ENCODE data around the gene ZNRF3. TPM values are rescaled to one million over a fixed set of nuclear protein-coding genes. Genes with fewer than 3 reads are reported as not detected.

ZNRF3 gene
- total and polyA plus RNA-seq, 5 experiments from 2014 or later: 0.08 to 0.69 (median 0.34) TPM; not detected in 1

DNA sequence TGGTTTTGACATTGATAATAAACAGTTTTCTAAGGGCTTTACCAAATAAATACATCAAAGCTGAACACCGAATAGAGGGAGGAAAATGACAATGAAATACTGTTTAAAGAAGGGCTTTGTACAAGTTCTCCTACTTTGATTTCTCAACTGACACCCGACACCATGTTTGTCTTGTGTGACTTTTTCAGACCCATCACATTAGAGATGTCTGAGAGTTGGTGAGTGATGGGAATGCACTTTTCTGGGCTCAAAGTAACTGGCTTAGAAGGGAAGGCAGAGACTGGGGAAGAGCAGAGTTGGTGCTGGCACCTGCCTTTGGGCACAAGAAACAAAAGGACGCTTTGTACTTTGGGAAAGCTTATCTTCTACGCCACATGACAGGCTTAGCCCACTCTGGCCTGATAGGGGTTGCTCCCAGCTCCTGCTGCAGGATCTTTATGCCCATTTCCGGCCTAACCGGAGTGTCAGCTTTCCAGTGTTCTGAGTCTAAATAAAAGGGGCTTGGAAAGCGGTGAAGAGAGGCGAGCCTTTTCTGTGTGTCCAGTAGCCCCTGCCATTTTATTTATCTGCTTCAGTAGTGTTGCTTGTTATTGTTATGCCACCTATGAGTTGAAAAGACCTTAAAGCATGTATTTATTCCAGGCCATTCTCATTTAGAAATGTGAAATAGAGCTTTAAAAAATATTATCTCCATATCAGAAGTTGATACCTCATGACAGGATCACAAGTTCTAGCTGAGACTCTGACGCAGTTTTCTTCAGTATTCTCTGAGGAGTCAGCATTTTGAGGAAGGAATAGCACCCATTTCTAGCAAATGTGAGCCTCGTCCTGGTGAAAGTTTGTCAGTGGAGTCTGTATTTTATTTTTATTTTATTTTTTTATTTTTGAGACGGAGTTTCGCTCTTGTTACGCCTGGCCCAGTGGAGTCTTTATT is 213.6 kb downstream of the ZNRF3 start:
- no peak for ATAC-seq
- no peaks in the 10 kb centered on the region for H3K36me3 Mint-ChIP-seq
- H3K9me3 Mint-ChIP-seq: no peaks in the 10 kb centered on the region
- DNase-seq: no peak
- POLR2A ChIA-PET: no interaction called here
- no peak overlapping the region for H3K27ac Mint-ChIP-seq
- no peak overlapping the region for H3K4me3 Mint-ChIP-seq
- peaks cover 0 to 11% (median 2%) of the 10 kb centered on the region in 5 donors for H3K27me3 Mint-ChIP-seq
- H3K4me1 Mint-ChIP-seq: no peaks in the 10 kb centered on the region

DNA sequence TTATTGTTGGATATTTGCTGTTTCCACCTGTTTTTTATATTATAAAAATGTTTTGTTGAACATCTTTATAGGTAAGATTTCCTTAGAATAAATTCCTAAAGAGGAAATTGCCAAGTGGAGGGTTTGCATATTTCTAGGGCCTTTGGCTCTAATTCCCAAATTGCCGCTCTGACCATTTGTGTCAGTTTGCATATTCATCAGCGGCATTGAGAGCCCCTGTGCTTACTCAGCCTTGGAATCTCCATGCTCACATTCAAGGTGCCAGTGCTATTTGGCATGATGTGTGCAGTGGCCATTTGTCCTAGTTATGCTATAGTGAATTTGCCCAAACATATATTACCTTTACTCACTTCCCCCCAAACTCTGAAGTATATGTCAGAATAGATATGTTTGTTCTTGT is 214.9 kb downstream of the ZNRF3 start:
- POLR2A ChIA-PET: no interaction called here
- Mint-ChIP-seq H3K27me3 (peaks cover 0 to 9% (median 2%) of the 10 kb centered on the region in 5 donors), H3K9me3 (no peaks in the 10 kb centered on the region), H3K36me3 (no peaks in the 10 kb centered on the region), H3K4me3 (no peak overlapping the region), H3K4me1 (no peaks in the 10 kb centered on the region), H3K27ac (no peak overlapping the region)
- ATAC-seq (no peak), DNase-seq (no peak)

DNA sequence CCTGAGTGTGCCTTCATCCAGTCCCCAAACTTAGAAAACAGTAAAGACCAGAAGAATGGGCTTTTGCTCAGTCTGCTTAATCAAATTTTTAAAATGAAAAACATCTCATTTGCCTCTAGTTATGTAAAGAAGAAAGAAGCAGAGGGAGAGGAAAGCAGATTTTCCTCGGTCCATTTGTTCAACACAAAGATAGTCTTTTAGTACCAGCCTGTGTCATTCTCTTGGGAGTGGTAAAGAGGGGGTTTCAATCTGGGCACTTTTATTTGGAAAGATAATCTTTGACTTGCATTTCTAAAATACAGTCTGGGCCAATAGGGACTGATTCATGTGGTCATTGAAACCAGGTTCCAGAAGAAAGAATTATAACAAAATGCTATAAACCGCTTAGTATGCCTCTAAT is 218.9 kb downstream of the ZNRF3 start:
- ATAC-seq (no peak), DNase-seq (no peak)
- peak overlapping the region in 1 of 10 donors; percentile 52 for H3K27ac Mint-ChIP-seq
- no peaks in the 10 kb centered on the region for H3K9me3 Mint-ChIP-seq
- no peaks in the 10 kb centered on the region for H3K36me3 Mint-ChIP-seq
- H3K27me3 Mint-ChIP-seq: peaks cover 0 to 3% (median 0%) of the 10 kb centered on the region in 5 donors
- no peaks in the 10 kb centered on the region for H3K4me1 Mint-ChIP-seq
- no peak overlapping the region for H3K4me3 Mint-ChIP-seq
- POLR2A ChIA-PET: no interaction called here

DNA sequence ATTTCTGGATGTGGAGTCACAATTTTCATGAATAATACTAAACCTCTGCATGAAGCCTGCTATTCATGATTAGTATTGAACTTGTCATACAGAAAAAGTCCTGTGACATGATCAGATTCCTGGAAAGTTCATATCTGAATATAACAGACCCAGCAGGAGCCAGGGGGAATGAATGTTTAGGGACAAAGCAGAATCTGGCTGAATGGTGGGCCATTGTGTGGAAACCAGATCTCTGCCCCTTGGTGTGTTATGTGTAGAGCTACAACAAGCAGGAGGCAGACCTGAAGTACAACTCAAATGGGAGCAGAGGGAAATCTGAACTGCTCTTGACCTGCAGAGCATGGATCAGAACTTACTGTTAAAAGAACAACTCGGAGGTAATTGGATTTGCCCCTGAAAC is 219.7 kb downstream of the ZNRF3 start:
- Mint-ChIP-seq H3K4me1 (no peaks in the 10 kb centered on the region), H3K27ac (no peak overlapping the region), H3K9me3 (no peaks in the 10 kb centered on the region), H3K36me3 (no peaks in the 10 kb centered on the region), H3K4me3 (no peak overlapping the region), H3K27me3 (peaks cover 0 to 3% (median 0%) of the 10 kb centered on the region in 5 donors)
- no peak for DNase-seq
- no peak for ATAC-seq
- POLR2A ChIA-PET: no interaction called here

DNA sequence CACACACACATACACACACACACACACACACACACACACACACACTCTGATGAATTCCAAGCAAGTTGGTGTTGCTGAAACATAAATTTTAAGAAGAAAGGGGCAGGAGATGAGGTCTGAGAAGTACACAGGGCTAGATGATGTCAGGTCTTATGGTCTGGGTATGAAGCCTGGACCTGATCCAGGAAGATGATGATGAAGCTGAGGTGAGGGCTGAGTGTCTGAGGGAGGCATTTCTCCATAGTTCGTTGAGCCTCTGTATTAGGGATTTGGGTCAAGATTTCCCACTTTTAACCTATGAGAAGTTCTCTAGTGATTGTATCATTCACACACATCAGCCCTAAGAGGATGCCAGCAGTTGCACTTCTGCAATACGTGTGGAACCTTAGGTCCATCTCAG is 222.1 kb downstream of the ZNRF3 start:
- no peak overlapping the region for H3K4me3 Mint-ChIP-seq
- H3K9me3 Mint-ChIP-seq: no peaks in the 10 kb centered on the region
- no peaks in the 10 kb centered on the region for H3K36me3 Mint-ChIP-seq
- no peak for ATAC-seq
- POLR2A ChIA-PET: no interaction called here
- no peaks in the 10 kb centered on the region for H3K4me1 Mint-ChIP-seq
- H3K27ac Mint-ChIP-seq: no peak overlapping the region
- peaks cover 7 to 21% (median 10%) of the 10 kb centered on the region in 5 donors for H3K27me3 Mint-ChIP-seq
- DNase-seq: no peak

DNA sequence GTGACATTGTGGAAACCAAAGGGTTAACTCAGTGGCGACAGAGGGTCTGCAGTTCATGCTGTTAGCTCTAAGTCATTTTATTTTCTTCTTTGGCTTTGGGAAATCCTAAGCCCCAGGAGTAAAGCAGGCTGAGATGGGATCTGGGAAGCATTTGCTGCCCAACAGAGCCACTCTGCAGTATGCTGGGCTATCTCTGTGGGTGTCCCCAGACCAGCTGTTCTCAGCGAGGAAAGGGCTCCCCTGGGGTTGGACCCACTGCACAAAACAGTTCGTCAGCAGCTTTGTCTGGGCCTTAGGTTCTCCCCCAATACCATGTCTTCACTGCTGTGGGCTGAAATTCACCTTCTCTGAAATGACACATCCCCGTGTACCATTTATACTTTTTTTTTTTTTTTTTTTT is 223.5 kb downstream of the ZNRF3 start:
- Mint-ChIP-seq H3K9me3 (no peaks in the 10 kb centered on the region), H3K36me3 (no peaks in the 10 kb centered on the region), H3K27ac (no peak overlapping the region), H3K27me3 (peaks cover 8 to 26% (median 10%) of the 10 kb centered on the region in 5 donors), H3K4me3 (no peak overlapping the region), H3K4me1 (no peaks in the 10 kb centered on the region)
- no peak for ATAC-seq
- no peak for DNase-seq
- POLR2A ChIA-PET: no interaction called here

Other genes starting within 250 kb of the ZNRF3 start
- gene TTC28, start 203.7 kb upstream of the ZNRF3 start, total RNA-seq: 1 to 10 TPM; 2.6 to 6.4 TPM
- gene TTC28, start 203.7 kb upstream of the ZNRF3 start, polyA plus RNA-seq: 1 to 10 TPM in 1 of 3 donors, under 1 TPM in 2; 0.44 to 1.3 (median 0.81) TPM
- gene CHEK2, start 141.8 kb upstream of the ZNRF3 start, total RNA-seq: 1 to 10 TPM; 6.9 to 7.7 TPM
- gene CHEK2, start 141.8 kb upstream of the ZNRF3 start, polyA plus RNA-seq: 10 to 100 TPM in 1 of 3 donors, 1 to 10 TPM in 2; 6.7 to 10.1 (median 7.9) TPM
- 10 to 100 TPM; 11.7 to 12.1 TPM for gene HSCB, start 141.5 kb upstream of the ZNRF3 start, total RNA-seq
- 10 to 100 TPM in 2 of 3 donors, 1 to 10 TPM in 1; 9.1 to 11.5 (median 11.5) TPM for gene HSCB, start 141.5 kb upstream of the ZNRF3 start, polyA plus RNA-seq
- 10 to 100 TPM; 16.6 to 17.6 TPM for gene CCDC117, start 110.9 kb upstream of the ZNRF3 start, total RNA-seq
- gene CCDC117, start 110.9 kb upstream of the ZNRF3 start, polyA plus RNA-seq: 10 to 100 TPM in 1 of 3 donors, 1 to 10 TPM in 2; 7.2 to 11.1 (median 7.7) TPM
- gene XBP1, start 83.0 kb upstream of the ZNRF3 start, total RNA-seq: 10 to 100 TPM; 55.1 to 56.0 TPM
- gene XBP1, start 83.0 kb upstream of the ZNRF3 start, polyA plus RNA-seq: 100 to 1,000 TPM; 150 to 238 (median 176) TPM
- gene C22orf31, start 178.3 kb downstream of the ZNRF3 start, total RNA-seq: not detected
- not detected for gene C22orf31, start 178.3 kb downstream of the ZNRF3 start, polyA plus RNA-seq
- not detected for gene KREMEN1, start 189.5 kb downstream of the ZNRF3 start, total RNA-seq
- not detected for gene KREMEN1, start 189.5 kb downstream of the ZNRF3 start, polyA plus RNA-seq